Transverse colon (tissue), 3 donors: ENCODE data around the gene GNG7.
A peak's percentile ranks its signal among the peaks of the same experiment; 100 is the strongest.

Experiments
- EP300 ChIP-seq: sonication (generic); formaldehyde crosslinking; IDR thresholded peaks from one replicate; pipeline ENCODE4 v1.6.1; 2017; ENCODE audit warnings: antibody characterized with exemption, low read depth
- TF ChIP-seq, protein P1 (sequence below), 5 experiments: fragments of 200-600 bp in 3 of 5; fragments of 450-650 bp in 2 of 5; sonication (generic) in 3 of 5; IDR thresholded peaks; 1 replicate in 2 of 5; 2 replicates in 3 of 5; pipeline ENCODE4 v1.5.1; 2016 to 2017; ENCODE audit warnings: antibody characterized with exemption in 5 of 5, inconsistent platforms in 3 of 5, mild to moderate bottlenecking in 2 of 5, moderate library complexity in 1 of 5

DNA sequence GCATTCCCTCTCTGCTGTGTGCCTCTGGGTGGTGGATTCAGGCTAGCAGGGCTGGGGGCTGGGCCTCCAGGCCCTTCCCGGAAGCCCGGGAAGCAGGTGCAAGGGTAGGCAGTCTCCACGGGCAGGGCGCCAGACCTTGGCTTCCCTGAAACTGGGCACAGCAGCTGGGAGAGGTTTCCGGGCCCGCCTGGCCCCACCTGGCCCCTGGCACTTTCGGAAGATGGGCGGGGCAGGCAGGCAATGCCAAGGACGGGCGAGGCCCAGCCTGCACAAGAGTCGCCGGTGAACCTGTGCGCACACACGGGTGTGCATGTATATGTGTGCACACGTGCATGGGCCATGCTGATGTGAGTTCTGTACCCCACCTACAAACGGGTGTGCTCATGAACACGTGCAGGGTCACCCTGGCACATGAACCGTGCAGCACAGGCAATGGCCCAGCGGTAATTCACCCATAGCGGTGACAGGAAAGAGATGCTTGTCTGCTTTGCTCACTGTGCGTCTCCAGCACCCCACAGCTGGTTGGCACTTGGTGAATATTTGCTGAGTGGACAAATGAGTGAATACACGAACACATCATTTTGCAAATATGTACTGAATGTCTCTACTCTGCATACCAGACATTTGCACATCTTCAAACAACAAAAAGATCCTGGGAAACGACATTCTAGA is 211.2 kb downstream of the GNG7 start:
- TF ChIP-seq, protein P1, sequence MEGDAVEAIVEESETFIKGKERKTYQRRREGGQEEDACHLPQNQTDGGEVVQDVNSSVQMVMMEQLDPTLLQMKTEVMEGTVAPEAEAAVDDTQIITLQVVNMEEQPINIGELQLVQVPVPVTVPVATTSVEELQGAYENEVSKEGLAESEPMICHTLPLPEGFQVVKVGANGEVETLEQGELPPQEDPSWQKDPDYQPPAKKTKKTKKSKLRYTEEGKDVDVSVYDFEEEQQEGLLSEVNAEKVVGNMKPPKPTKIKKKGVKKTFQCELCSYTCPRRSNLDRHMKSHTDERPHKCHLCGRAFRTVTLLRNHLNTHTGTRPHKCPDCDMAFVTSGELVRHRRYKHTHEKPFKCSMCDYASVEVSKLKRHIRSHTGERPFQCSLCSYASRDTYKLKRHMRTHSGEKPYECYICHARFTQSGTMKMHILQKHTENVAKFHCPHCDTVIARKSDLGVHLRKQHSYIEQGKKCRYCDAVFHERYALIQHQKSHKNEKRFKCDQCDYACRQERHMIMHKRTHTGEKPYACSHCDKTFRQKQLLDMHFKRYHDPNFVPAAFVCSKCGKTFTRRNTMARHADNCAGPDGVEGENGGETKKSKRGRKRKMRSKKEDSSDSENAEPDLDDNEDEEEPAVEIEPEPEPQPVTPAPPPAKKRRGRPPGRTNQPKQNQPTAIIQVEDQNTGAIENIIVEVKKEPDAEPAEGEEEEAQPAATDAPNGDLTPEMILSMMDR (IDR thresholded peaks at IDR 0.05) = no peak
- TF ChIP-seq EP300 = peak; percentile 67
